COR-L47 (cell line): ENCODE data around the gene PAX2.

Source experiments
- DNase-seq: peaks from one replicate; lab custom pipeline; 2025; lab: John Stamatoyannopoulos, UW

PAX2 gene

DNA sequence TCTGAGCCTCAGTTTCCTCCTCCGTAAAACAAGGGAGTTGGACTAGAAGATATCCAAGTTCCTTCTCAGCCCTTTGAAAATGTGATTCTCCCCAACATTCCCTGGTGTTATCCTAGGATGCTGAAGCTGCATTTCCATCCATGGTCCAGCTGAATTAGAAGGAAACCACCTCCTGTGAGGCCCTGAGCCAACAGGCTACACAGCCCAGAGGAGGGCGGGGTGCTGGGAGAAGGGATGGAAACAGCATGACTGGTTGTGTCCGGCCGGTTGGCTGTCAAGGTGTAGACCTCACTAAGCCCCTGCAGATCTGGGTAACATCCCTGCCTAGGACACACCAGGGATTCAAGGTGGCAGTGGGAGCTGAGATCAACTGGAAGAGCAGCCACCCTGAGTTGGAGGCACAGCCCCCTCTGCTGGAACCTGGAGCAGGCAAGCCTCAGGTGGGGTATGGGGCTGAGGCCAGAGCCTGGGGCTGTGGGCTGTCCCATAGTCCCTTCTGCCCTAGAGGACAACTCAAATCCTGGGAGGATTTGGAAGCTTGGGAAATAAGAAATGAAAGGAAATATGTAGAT is 72.0 kb downstream of the PAX2 start:
- no peak for DNase-seq

DNA sequence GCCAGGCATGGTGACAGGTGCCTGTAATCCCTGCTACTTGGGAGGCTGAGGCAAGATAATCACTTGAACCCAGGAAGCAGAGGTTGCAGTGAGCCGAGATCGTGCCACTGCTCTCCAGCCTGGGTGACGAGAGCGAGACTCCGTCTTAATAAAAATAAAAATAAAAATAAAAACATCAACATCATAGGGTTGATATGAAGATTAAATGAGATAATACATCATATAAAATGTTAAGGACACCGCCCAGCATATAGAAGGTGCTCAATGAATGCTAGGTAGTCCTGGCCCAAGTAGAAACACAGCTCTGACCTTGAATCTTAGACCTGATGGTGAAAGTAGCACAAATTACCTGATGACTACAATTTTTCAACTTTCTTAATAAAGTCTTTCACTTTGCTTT is 74.0 kb downstream of the PAX2 start:
- DNase-seq, result no peak

DNA sequence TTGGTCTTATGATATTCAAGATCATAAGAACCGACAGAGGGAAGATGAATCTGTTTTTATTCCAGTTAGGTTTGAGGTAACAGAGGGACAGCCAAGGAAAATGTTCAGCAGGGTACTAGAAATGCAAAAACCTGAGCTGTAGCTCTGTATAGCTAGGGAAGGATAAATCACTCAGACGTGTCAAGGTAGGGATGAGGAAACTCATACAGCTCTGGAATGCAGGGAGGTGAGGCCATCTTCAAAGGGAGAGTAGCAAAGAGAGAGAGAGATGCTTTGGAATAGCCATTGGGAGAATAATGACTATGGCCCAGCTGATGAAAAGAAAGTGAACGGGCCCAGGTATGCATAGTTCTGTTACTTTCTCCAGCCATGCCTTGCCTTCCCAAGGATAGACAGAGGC is 77.8 kb downstream of the PAX2 start:
- no peak for DNase-seq

DNA sequence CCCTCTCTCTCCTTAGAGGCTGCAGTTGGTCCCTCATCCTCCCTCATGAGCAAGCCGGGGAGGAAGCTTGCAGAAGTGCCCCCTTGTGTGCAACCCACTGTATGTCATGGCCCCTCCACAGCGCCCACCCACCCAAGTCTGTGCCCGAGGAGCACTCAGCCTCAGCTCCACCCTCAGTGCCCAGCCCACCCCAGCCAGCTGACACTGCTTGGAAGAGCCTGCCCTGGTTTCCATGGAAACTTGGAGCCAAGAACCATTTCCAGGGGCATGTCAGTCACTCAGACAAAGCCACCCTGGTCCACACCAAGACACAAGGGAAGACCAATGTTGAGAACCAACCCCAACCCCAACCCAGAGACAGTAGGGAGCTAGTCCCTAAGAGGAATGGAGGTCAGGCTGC is 79.5 kb downstream of the PAX2 start:
- DNase-seq, result no peak

DNA sequence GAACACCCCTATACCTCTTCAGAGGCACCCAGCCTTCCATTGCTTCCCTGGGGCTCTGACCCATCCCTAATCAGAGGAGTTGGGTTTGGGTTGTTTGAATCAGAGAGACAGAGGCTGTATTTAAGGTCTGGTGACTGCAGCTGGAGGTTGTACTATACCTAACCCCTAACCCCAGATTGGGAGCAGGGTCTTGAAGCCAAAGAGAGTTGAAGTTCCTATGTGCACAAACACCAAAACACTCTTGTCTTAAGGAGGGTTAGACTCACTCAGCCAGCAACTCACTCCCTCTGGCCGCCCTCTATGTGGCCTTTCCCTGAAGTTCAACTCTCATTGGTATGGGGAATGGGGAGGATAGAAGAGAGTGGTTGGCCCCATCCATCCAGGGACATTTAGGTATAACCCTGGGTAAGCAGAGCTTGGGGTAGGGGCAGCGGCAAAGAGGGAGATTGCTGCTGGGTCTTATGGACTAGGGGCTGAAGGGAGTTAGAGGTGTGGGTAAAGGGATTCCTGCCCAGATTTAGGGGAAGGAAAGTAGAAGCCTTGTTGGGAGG is 80.0 kb downstream of the PAX2 start:
- no peak for DNase-seq

DNA sequence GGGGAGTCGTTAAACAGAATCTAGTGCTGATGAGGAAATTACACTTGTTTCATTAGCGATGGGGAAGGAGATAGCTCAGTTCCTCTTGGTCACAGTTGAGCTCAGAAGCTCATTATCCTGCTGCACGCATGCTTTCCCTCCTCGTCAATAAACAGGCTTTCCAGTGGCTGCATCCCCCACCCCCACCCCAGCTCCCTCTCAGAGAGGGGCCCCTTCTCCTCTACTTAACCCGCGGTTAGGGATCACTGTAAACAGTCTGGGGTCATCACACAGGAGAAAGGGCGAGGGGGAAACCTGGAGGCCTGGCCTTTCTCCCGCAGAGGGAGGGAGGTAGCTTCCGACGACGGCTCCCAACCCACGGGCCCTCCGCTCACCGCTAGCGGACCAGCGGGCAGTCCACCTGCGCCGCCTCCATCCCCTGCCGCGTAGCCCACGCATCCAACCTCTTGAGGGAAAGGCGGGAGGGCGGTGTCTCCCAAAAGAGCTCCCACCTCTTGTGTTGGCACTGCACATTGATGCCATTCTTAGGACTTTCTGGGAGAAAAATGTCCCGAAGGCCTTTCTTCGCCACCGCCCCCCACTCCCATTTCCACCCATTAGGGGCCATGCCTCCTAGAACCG is 80.8 kb downstream of the PAX2 start:
- no peak for DNase-seq

DNA sequence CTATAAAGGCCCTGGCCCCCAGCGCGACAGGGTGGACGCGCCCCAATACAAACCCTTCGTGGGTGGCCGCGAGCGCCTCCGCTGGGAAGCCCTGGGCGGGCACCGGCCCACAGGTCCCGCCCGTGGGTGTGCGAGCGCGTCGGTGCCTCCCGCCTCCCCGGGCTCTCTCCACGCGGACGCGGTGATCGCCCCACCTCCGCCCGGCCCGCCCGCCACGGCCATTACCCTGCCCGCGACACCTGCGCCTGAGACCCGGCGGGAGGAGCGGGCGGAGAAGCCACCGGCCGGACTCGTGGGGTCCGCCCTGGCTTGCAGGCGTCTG is 81.2 kb downstream of the PAX2 start:
- no peak for DNase-seq

DNA sequence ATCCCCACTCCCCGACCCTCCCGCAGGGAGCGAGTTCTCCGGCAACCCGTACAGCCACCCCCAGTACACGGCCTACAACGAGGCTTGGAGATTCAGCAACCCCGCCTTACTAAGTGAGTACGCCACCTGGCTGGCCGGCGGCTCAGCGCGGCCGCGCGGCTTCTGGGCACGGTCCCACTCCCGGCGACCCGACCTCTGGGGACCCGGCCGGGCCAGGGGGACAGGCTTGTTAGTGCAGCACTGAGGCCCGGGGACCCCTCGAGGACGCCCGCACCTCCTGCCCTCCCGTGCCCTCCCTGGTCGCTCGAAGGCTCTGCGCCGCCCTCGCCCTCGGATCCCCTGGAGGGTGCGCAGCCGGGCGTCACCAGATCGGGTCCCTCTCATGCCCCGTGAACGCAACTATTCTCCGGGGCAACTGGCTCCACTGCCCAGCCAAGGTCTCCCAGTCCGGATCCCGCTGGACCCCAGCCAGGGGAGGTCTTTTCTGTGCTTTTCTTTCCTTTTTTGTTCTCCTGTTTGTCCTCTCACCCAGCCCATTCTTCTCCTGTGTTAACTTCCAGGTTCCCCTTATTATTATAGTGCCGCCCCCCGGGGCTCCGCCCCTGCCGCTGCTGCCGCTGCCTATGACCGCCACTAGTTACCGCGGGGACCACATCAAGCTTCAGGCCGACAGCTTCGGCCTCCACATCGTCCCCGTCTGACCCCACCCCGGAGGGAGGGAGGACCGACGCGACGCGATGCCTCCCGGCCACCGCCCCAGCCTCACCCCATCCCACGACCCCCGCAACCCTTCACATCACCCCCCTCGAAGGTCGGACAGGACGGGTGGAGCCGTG is 81.8 kb downstream of the PAX2 start:
- DNase-seq, result no peak

DNA sequence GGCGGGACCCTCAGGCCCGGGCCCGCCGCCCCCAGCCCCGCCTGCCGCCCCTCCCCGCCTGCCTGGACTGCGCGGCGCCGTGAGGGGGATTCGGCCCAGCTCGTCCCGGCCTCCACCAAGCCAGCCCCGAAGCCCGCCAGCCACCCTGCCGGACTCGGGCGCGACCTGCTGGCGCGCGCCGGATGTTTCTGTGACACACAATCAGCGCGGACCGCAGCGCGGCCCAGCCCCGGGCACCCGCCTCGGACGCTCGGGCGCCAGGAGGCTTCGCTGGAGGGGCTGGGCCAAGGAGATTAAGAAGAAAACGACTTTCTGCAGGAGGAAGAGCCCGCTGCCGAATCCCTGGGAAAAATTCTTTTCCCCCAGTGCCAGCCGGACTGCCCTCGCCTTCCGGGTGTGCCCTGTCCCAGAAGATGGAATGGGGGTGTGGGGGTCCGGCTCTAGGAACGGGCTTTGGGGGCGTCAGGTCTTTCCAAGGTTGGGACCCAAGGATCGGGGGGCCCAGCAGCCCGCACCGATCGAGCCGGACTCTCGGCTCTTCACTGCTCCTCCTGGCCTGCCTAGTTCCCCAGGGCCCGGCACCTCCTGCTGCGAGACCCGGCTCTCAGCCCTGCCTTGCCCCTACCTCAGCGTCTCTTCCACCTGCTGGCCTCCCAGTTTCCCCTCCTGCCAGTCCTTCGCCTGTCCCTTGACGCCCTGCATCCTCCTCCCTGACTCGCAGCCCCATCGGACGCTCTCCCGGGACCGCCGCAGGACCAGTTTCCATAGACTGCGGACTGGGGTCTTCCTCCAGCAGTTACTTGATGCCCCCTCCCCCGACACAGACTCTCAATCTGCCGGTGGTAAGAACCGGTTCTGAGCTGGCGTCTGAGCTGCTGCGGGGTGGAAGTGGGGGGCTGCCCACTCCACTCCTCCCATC is 82.7 kb downstream of the PAX2 start:
- DNase-seq, result no peak

DNA sequence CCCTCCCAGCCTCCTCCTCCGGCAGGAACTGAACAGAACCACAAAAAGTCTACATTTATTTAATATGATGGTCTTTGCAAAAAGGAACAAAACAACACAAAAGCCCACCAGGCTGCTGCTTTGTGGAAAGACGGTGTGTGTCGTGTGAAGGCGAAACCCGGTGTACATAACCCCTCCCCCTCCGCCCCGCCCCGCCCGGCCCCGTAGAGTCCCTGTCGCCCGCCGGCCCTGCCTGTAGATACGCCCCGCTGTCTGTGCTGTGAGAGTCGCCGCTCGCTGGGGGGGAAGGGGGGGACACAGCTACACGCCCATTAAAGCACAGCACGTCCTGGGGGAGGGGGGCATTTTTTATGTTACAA is 83.3 kb downstream of the PAX2 start:
- DNase-seq, result no peak

DNA sequence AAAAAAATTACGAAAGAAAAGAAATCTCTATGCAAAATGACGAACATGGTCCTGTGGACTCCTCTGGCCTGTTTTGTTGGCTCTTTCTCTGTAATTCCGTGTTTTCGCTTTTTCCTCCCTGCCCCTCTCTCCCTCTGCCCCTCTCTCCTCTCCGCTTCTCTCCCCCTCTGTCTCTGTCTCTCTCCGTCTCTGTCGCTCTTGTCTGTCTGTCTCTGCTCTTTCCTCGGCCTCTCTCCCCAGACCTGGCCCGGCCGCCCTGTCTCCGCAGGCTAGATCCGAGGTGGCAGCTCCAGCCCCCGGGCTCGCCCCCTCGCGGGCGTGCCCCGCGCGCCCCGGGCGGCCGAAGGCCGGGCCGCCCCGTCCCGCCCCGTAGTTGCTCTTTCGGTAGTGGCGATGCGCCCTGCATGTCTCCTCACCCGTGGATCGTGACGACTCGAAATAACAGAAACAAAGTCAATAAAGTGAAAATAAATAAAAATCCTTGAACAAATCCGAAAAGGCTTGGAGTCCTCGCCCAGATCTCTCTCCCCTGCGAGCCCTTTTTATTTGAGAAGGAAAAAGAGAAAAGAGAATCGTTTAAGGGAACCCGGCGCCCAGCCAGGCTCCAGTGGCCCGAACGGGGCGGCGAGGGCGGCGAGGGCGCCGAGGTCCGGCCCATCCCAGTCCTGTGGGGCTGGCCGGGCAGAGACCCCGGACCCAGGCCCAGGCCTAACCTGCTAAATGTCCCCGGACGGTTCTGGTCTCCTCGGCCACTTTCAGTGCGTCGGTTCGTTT is 83.9 kb downstream of the PAX2 start:
- DNase-seq, result no peak

DNA sequence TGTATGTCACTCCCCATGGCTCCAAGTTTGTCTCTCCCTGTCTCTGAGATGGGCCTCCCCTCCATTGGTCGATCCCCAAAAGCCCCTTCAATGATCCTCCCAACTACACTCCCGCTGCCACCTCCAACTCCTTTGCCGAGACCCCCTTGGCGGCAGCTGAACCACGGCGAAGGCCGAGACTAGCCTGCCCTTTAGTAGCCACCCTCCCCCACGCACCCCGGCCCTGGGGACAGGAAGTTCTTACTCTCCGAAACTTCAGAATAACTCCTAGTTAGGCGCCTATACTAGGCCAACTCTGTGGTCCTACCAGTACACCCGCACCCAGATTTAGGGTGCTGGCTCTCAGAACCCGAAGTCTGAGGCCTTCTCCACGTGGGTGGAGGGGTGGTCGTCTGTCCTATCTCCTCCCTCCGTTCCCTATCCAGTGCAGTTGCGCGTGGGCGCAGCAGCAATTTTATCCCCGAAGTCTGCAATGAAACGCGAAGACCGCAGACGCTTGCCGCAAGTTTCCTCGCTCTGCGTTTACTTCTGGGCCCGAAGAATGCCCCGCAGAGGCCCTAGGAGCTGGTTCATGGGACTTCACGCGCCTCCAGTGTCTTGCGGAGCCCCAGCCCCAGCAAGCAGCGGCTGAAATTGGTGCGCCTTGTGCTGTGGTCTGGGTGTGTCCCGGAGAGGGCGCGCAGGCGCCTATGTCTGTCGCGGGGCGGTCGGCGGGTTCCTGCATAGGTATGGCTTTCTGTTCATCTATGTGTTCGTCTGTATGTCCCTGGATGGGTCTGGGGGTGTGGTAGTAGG is 84.7 kb downstream of the PAX2 start:
- DNase-seq, result no peak

DNA sequence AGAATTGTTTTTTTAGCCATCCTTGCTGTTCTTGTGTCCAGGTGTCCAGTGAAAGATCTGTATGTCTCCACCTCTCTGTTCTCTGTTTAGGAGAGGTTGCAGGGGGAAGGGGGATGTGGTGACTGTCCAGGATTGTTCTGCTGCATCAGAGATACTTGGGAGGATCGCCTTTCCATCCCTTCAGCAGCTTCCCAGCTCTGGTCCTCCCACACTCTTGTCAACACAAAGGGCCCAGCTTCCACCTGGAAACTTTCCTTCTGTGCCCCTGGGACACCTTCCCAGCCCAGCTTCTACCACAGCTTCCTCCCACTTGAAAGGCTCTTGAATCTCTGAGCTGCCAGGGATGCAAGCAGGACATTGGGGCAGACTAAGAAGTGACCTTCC is 85.3 kb downstream of the PAX2 start:
- no peak for DNase-seq

DNA sequence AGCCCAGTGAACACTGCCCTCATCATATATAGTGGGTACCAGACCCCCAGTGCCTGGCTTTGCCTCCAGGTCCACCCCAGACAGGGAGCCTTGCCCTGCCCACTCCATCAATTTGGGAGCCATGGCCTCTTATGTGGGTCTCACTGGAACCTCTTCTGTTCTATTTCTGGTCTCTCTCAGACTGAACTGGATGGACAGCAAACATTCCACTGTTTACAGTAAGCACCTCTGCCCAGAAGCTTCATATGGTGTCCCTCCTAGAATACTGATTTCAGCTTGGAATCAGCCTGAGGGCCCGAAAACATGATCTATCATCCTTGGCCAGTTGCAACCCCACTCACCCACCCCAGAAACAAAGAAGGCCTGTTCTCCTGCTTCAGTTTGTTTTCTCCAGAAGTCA is 86.4 kb downstream of the PAX2 start:
- no peak for DNase-seq

DNA sequence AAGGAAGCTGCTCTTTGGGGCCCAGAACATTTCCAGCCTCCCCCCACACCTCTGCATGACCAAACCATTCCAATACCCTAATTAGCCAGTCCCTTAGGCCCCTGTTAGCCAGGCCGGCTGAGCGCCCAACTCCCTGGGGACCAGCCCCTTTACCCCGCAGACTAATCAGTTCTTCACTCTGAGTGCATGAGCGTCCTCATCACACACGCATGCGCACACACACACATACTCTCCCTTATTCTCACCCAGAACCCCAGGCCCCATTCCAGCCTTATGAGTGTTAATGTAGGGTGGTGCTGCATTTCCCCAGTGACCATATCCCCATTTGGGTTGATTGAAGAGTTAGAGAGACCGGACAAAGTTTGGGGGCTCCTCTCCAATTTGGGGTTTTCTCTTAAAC is 90.4 kb downstream of the PAX2 start:
- no peak for DNase-seq

DNA sequence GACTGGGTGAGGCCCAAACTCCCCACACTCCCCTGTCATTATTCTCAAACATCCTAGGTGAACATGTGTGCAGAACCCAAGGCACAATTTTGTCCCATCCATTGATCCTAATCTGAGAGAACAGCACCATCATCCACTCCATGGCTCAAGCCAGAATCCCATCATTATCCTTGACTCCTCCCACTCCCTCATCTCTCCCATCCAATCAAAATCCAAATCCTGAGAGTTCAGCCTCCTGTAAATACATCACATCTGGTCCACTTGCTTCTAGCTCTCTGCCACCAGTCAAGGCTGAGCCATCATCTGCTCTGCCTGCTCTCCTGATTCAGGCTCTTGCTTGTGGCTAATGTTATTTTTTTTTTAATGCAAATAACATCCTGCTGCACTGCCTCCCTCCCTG is 91.5 kb downstream of the PAX2 start:
- DNase-seq, result no peak

DNA sequence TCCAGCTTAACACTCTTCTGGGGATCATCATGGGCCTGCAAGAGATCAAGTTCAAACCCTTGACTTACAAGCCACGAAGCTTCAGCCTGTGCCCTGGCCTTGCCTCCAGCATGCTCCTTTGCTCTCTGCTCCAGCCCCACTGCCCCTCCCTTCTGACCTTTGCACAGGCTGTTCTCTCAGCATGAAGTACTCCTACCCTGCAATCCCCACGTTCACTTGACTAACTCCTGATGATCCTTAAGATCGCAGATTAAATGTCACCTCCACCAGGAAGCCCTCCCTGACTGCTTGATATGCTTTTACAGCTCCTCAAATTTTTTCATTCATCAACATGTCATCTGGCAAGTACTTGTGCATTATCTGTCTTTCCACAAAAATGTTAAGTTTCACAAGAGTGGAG is 91.9 kb downstream of the PAX2 start:
- DNase-seq, result no peak

DNA sequence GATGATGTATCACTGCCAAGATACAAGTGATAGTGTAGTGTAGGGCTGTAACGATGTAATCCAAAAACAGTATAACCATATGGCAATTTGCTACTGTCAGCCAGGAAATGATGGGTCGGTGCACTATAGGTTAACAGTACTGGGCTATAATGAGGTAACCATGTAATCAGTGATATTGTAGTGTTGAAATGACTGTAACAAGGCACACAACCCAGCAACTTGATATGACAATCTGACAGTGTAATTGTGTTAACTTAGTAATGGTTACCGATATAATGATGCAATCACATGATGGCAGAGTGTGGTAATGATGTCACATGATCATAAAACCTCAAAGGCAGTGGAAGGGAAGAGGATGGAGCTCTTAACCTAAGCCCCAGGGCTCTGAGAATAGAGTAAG is 93.6 kb downstream of the PAX2 start:
- DNase-seq, result no peak

DNA sequence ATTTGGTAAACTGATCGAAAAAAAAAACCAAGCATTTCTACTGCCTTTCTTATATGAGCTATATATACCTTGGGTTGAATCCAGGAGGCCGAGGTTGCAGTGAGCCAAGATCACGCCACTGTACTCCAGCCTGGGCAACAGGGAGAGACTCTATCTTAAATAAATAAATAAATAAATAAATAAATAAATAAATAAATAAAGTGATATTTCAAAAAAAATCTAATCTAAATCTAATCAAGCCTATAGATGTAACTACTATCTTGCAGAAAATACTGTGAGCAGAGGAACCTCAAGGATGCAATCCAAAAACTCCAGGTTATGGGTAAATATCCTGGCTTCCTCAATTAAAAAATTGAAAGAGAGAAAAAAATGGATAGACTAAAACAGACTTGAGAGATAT is 96.1 kb downstream of the PAX2 start:
- DNase-seq, result no peak

DNA sequence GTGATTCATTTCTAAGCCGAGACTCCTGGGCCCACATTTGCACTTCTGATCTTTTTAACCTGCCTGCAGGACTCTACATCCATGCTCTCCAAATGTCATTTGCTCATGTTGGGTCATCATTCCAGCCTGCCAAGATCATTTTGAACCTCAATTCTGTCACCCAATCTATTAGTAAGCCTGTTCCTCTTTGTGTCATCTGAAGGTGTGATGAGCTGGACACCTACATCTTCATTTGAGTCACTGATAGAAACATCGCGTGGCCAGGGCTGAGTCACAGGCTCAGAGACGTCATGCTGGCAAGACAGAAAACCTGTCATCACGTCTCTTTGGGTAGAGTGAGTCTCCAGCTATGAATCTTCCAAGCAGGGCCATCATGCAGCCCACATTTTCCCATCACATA is 102.1 kb downstream of the PAX2 start:
- DNase-seq, result no peak

DNA sequence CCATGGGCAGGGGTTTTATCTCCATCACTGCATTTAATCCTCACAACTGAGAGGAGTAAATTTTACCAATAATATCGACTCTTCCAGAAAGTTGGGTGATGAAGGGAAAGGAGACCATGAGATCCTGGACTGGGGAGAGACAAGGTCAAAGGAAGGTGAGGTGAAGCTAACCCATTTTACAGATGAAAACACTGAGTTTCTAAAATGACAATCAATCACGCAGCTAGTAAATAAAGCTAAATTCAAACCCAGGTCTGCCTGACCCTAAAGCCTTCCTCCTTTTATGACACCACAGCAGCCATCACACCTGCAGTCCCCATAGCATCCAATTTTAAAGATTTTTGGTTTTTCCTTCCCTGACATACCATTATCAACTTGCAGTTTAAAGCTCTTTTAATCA is 103.4 kb downstream of the PAX2 start:
- no peak for DNase-seq
